ENCODE results near the gene NAT16. TPM values are rescaled to one million over a fixed set of nuclear protein-coding genes. Genes with fewer than 3 reads are reported as not detected.
A peak's percentile ranks its signal among the peaks of the same experiment; 100 is the strongest.

Gene NAT16
- total RNA-seq, 2 experiments from 2014 or later, result not detected

- Histone ChIP-seq H3K9me3 (ENCODE audit: control insufficient read depth in 1 of 2, insufficient read depth in 1 of 2, low read length in 2 of 2) (peaks cover 0 to 5% of the 10 kb centered on the region in 2 experiments), H3K4me3 (ENCODE audit: low read length) (no peak overlapping the region), H3K36me3 (ENCODE audit: insufficient read depth, low read length) (no peaks in the 10 kb centered on the region), H3K27ac (ENCODE audit: low read depth in 1 of 2, low read length in 2 of 2) (no peak overlapping the region), H3K4me1 (ENCODE audit: insufficient read depth, low read length) (peaks cover 28% of the 10 kb centered on the region), H3K27me3 (ENCODE audit: control insufficient read depth in 1 of 2, insufficient read depth in 2 of 2, low read length in 2 of 2) (peaks cover 69 to 78% of the 10 kb centered on the region in 2 experiments)
- peak in 1 of 14 experiments; percentile 21 for DNase-seq
- Mint-ChIP-seq H3K27me3 (peaks cover 76% of the 10 kb centered on the region), H3K4me3 (peak overlapping the region; percentile 54), H3K9me3 (no peaks in the 10 kb centered on the region), H3K27ac (no peak overlapping the region), H3K4me1 (ENCODE audit: low read depth) (peaks cover 11% of the 10 kb centered on the region), H3K36me3 (ENCODE audit: low read depth) (no peaks in the 10 kb centered on the region)
- ATAC-seq (ENCODE audit: poor library complexity), result no peak
- ChIA-PET POLR2A (no interaction called here), CTCF (no interaction called here)
- intact Hi-C loops (cut with DNase I, micrococcal nuclease), result no loop called here
- TF ChIP-seq CTCF (IDR thresholded peaks at IDR 0.05), result no peak
Measured at GRCh38 chr7:101179117-101179516, 976 bp downstream of the NAT16 start.

GRCh38 chr7:101177644-101178043, 2.4 kb downstream of the NAT16 start:
- DNase-seq, result no peak
- Mint-ChIP-seq H3K9me3 (no peaks in the 10 kb centered on the region), H3K4me3 (no peak overlapping the region), H3K36me3 (ENCODE audit: low read depth) (no peaks in the 10 kb centered on the region), H3K27me3 (peaks cover 87% of the 10 kb centered on the region), H3K4me1 (ENCODE audit: low read depth) (peaks cover 24% of the 10 kb centered on the region), H3K27ac (no peak overlapping the region)
- Histone ChIP-seq H3K9me3 (ENCODE audit: control insufficient read depth in 1 of 2, insufficient read depth in 1 of 2, low read length in 2 of 2) (peaks cover 0 to 19% of the 10 kb centered on the region in 2 experiments), H3K27ac (ENCODE audit: low read depth in 1 of 2, low read length in 2 of 2) (no peak overlapping the region), H3K4me3 (ENCODE audit: low read length) (no peak overlapping the region), H3K27me3 (ENCODE audit: control insufficient read depth in 1 of 2, insufficient read depth in 2 of 2, low read length in 2 of 2) (peaks cover 82 to 91% of the 10 kb centered on the region in 2 experiments), H3K36me3 (ENCODE audit: insufficient read depth, low read length) (no peaks in the 10 kb centered on the region), H3K4me1 (ENCODE audit: insufficient read depth, low read length) (peaks cover 42% of the 10 kb centered on the region)
- ATAC-seq (ENCODE audit: poor library complexity), result no peak
- intact Hi-C loops (cut with DNase I, micrococcal nuclease), result no loop called here
- ChIA-PET POLR2A (interaction anchor here (1.0 to 1.2 kb wide), 2 partner anchors 9 to 12 kb away, joined by 3 to 4 read pairs; partner anchors contain the start of gene VGF), CTCF (interaction anchor here (1.4 kb wide), 1 partner anchor 34 kb away, joined by 7 read pairs; no protein-coding TSS in a partner anchor)
- TF ChIP-seq CTCF (IDR thresholded peaks at IDR 0.05), result no peak

- peaks cover 89 to 97% of the 10 kb centered on the region in 2 experiments for H3K27me3 ChIP-seq (ENCODE audit: control insufficient read depth in 1 of 2, insufficient read depth in 2 of 2, low read length in 2 of 2)
- ATAC-seq (ENCODE audit: poor library complexity) (no peak), DNase-seq (no peak)
- no peak for TF ChIP-seq CTCF (IDR thresholded peaks at IDR 0.05)
- H3K36me3 ChIP-seq (ENCODE audit: insufficient read depth, low read length), result no peaks in the 10 kb centered on the region
- Mint-ChIP-seq H3K36me3 (ENCODE audit: low read depth) (no peaks in the 10 kb centered on the region), H3K4me1 (ENCODE audit: low read depth) (peaks cover 39% of the 10 kb centered on the region), H3K4me3 (no peak overlapping the region), H3K27ac (no peak overlapping the region), H3K27me3 (peaks cover 86% of the 10 kb centered on the region), H3K9me3 (no peaks in the 10 kb centered on the region)
- POLR2A ChIA-PET, result no interaction called here
- H3K9me3 ChIP-seq (ENCODE audit: control insufficient read depth in 1 of 2, insufficient read depth in 1 of 2, low read length in 2 of 2), result peaks cover 0 to 30% of the 10 kb centered on the region in 2 experiments
- CTCF ChIA-PET, result interaction anchor here (1.1 kb wide), 2 partner anchors 17 to 23 kb away, joined by 3 read pairs; no protein-coding TSS in a partner anchor
- peaks cover 58% of the 10 kb centered on the region for H3K4me1 ChIP-seq (ENCODE audit: insufficient read depth, low read length)
- no peak overlapping the region for H3K27ac ChIP-seq (ENCODE audit: low read depth in 1 of 2, low read length in 2 of 2)
- H3K4me3 ChIP-seq (ENCODE audit: low read length), result no peak overlapping the region
- intact Hi-C loops (cut with DNase I, micrococcal nuclease), result no loop called here
Measured at GRCh38 chr7:101175664-101176063, 4.4 kb downstream of the NAT16 start.

Measured in CD4-positive, alpha-beta T cell (primary cell).